HK-2 (cell line): ENCODE measurements around the gene OLFML2A.
A peak's percentile ranks its signal among the peaks of the same experiment; 100 is the strongest.
"Not testable (repeated sequence)": the region's sequence is repeated elsewhere in the genome, so short reads cannot be mapped to it uniquely, and the experiment has no call there.

ENCODE experiments used
- DNase-seq: peaks from one replicate; pipeline ENCODE4 v3.0.0-alpha.2; 2018; ENCODE audit not compliant: unreplicated experiment

Gene OLFML2A

GRCh38 chr9:124761196-124761595 lies 15.7 kb upstream of the OLFML2A start:
- DNase-seq, result no peak

GRCh38 chr9:124761710-124762109 lies 15.2 kb upstream of the OLFML2A start:
- DNase-seq, result no peak

- DNase-seq, result no peak
These were observed 14.3 kb upstream of the OLFML2A start for GRCh38 chr9:124762633-124763032.

GRCh38 chr9:124764774-124765438 lies 12.0 kb upstream of the OLFML2A start:
- DNase-seq, result no peak

GRCh38 chr9:124765439-124765835 lies 11.5 kb upstream of the OLFML2A start:
- DNase-seq, result no peak

- DNase-seq, result no peak
These were observed 10.6 kb upstream of the OLFML2A start for GRCh38 chr9:124766326-124766725.

GRCh38 chr9:124766815-124767554 lies 9.9 kb upstream of the OLFML2A start:
- DNase-seq, result no peak

GRCh38 chr9:124767821-124768220 lies 9.1 kb upstream of the OLFML2A start:
- DNase-seq, result no peak

- DNase-seq, result no peak
These were observed 8.6 kb upstream of the OLFML2A start for GRCh38 chr9:124768334-124768733.

- DNase-seq, result no peak
These were observed 8.0 kb upstream of the OLFML2A start for GRCh38 chr9:124768750-124769548.

- DNase-seq, result peak; percentile 51
These were observed 7.2 kb upstream of the OLFML2A start for GRCh38 chr9:124769549-124770358.

GRCh38 chr9:124770359-124771020 lies 6.4 kb upstream of the OLFML2A start:
- peak; percentile 38 for DNase-seq

GRCh38 chr9:124771021-124771866 lies 5.7 kb upstream of the OLFML2A start, which contains the start of gene NR6A1:
NR6A1 (minus strand) TSS chr9:124771311.
- DNase-seq, result peak; percentile 95

GRCh38 chr9:124771867-124772679 lies 4.9 kb upstream of the OLFML2A start:
- DNase-seq, result peak; percentile 79

GRCh38 chr9:124772877-124773276 lies 4.1 kb upstream of the OLFML2A start:
- DNase-seq, result not testable (repeated sequence)

GRCh38 chr9:124773473-124774128 lies 3.3 kb upstream of the OLFML2A start:
- DNase-seq, result no peak

- DNase-seq, result peak; percentile 87
These were observed 2.6 kb upstream of the OLFML2A start for GRCh38 chr9:124774129-124774978.

GRCh38 chr9:124776618-124776953 lies 347 bp upstream of the OLFML2A start:
- DNase-seq, result no peak
